DMS153 treated with DMSO at 0.1 percent for 48 hours (cell line): ENCODE data around the gene ADCY5.

ENCODE experiments used
- DNase-seq: peaks from one replicate; lab custom pipeline; 2025; ENCODE audit not compliant: unreplicated experiment; lab: John Stamatoyannopoulos, UW

Gene ADCY5

GRCh38 chr3:123328851-123329635 lies 119.8 kb downstream of the ADCY5 start:
- DNase-seq = peak; percentile 42

GRCh38 chr3:123327956-123328850 lies 120.7 kb downstream of the ADCY5 start:
- DNase-seq = no peak

GRCh38 chr3:123327480-123327879 lies 121.4 kb downstream of the ADCY5 start:
- DNase-seq = no peak

- DNase-seq = no peak
Observed at GRCh38 chr3:123326531-123326930, 122.4 kb downstream of the ADCY5 start.

DNA sequence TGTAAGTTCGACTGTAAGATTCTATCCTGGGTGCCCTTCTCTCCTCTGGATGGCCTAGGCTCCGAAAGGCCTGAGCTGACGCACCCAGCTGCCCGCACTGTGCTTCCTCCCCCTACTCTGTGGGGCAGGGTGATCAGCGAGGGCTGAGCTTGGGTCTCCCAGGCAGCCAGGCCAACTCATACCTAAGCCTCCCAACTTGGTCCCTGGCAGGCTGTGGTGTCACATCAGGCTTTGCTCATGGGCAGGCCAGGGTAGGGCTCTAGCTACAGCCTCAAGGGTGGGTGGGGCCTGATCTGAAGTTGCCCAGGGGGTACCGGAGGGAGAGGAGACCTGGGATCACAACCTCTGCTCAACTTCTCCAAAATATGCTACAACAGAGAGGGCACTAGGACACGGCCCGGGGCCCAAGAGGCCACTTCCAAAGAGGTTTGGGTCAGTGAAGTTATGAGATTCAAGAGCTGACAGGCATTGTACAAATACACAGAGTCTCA lies 123.1 kb downstream of the ADCY5 start:
- no peak for DNase-seq

DNA sequence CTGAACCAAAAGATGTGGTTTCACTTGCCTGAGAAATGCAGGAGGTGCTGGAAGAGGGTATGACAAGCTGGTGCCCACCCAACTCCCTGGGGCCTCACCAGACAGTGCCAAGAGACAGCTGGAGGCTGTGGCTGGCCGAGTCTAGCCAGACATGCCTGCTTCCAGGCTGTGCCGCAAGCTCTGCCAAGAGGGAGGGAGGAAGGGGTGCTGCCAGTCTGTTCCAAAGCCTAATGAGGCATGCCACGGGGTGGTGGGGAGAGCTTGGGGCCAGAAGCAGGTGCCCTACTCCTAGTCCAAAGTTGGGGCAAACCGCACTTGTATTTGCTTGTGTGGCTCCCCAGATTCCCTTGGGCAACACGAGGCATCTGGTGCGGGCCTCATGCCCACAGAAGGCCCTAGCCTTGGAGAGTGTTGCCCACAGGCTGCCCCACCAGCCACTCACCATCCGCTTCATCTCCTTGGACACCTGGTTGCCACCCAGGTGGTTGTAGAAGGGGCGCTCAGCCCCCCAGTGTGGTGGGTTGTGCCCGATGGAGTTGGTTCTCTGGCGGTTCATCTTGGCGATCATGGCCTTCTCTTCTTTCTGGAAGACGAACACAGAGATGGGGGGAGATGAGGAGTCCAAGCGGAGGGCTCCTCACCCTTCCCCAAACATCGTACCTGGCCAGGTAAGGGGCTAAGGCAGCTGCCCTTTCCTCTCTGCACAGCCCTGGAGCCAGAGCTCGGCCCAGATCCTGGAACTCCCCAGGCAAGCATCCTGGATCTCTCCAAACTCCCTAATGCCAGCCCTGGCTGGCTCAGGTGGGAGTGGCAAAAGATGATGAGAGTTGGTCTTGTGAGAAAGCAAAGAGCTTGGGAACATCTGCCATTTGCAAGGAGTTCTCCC lies 123.8 kb downstream of the ADCY5 start:
- no peak for DNase-seq

GRCh38 chr3:123323781-123324180 lies 125.1 kb downstream of the ADCY5 start:
- DNase-seq = no peak

DNA sequence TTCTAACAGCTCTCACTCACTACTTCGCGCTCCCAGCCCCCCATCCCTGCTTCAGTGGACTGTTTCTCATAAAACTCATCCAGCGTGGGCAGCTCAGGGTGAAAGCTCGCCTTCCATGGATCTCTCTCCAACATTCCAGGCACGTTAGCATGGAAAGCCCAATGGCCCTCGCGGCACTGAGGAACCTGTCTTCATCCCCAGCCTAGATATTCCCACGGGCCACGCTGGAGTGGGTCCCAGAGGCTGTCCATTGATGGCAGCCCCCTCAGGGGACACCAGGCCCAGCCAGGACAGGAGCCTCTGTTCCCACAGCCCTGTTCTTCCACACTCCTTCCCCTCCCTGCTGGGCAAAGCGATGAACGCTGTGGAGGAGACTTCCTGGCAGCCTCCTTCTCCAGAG lies 126.0 kb downstream of the ADCY5 start:
- no peak for DNase-seq

GRCh38 chr3:123321806-123322205 lies 127.1 kb downstream of the ADCY5 start:
- no peak for DNase-seq

GRCh38 chr3:123320221-123320620 lies 128.7 kb downstream of the ADCY5 start:
- no peak for DNase-seq

GRCh38 chr3:123319760-123320159 lies 129.1 kb downstream of the ADCY5 start:
- no peak for DNase-seq

DNA sequence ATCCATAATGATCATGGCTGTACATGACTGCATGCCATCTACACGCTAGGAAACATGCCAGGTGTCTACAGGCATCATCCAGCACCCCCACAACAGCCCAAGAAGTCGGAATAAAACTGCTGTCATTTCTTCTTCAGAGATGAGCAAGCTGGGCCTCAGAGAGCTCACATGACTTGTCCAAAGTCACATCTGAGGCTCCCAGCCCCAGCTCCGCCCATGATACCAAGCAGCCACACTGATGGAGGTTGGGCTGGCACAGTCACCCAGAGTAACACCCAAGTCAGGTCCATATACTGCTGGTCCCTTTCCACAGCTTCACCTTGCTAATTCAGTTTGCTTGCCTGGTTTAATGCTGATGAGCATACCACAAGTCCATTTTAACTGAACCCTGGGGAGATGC lies 130.5 kb downstream of the ADCY5 start:
- no peak for DNase-seq

DNA sequence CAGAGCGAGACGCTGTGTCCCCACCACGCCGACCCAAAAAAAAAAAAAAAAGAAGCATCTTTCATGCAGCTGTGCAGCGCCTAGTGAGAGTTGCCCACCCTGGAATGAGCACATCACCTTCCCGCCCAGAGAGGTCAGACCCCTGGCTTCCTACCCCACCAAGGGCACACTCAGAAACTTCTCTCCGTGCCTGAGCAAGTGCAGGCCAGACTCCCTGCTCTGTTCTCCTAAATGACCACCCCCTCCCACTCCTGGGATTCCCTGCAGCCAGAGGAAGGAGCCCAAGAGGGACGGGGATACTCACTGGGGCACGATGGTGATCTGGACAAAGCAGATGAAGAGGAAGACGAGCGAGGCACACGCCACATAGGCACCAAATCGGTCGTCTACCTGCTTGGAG lies 131.2 kb downstream of the ADCY5 start:
- DNase-seq = no peak

GRCh38 chr3:123315271-123315595 lies 133.7 kb downstream of the ADCY5 start:
- no peak for DNase-seq

GRCh38 chr3:123314359-123315270 lies 134.3 kb downstream of the ADCY5 start:
- no peak for DNase-seq

DNA sequence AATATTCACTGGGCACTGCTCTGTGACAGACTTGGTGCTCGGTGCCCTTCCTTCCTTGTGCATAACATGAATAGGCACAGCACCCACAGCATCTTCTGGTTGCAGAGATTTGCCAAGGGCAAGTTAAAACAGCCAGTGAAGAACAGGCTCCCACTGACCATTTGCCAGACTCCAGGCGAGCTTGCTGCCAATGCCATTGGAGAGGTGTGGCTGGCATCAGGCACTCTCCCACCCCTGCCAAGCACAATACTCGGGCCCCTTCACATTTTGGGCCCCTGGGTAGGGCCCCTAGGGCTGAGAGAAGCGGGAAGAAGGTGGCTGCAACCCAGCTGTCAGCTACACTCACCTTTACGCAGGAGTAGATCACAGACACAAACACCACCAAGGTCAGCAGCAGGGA lies 135.0 kb downstream of the ADCY5 start:
- DNase-seq = no peak

GRCh38 chr3:123312331-123313265 lies 136.3 kb downstream of the ADCY5 start:
- DNase-seq = no peak

GRCh38 chr3:123311201-123311600 lies 137.7 kb downstream of the ADCY5 start:
- DNase-seq = no peak

- no peak for DNase-seq
Observed at GRCh38 chr3:123310741-123311140, 138.1 kb downstream of the ADCY5 start.
